HL-60 (cell line): ENCODE measurements around the gene CXCR5.

ENCODE experiments used
- DNase-seq, 2 experiments: peaks; one replicate each; pipeline ENCODE4 v3.0.0-alpha.2; 2010 to 2020; ENCODE audit warnings: low read depth in 1 of 2, low spot score in 1 of 2
- H3K27ac ChIP-seq: fragments of 250-450 bp; sonication (Bioruptor Pico); replicated peaks from 2 replicates; pipeline ENCODE4 v1.5.1; 2020; ENCODE audit warnings: mild to moderate bottlenecking, moderate library complexity
- H3K27me3 ChIP-seq: fragments of 250-450 bp; sonication (Bioruptor Pico); 2 replicates; pipeline ENCODE4 v1.5.1; 2021; ENCODE audit warnings: mild to moderate bottlenecking, moderate library complexity; ENCODE audit not compliant: insufficient read depth, poor library complexity, severe bottlenecking
- H3K4me3 ChIP-seq: replicated peaks from 2 replicates; pipeline ENCODE4 v1.5.1; 2011; ENCODE audit warnings: mild to moderate bottlenecking, control low read depth, low read length; ENCODE audit not compliant: insufficient read depth
- GABPA ChIP-seq: IDR thresholded peaks from 2 replicates; pipeline ENCODE4 v1.6.1; 2012; ENCODE audit warnings: low read depth
- POLR2AphosphoS5 ChIP-seq: IDR thresholded peaks from 2 replicates; pipeline ENCODE4 v1.6.1; 2012; ENCODE audit warnings: low read depth
- SPI1 ChIP-seq: IDR thresholded peaks from 2 replicates; pipeline ENCODE4 v1.6.1; 2012; ENCODE audit warnings: low read depth, mild to moderate bottlenecking, borderline replicate concordance
- TF ChIP-seq, protein P1 (sequence below): IDR thresholded peaks from 2 replicates; pipeline ENCODE4 v1.6.1; 2012; ENCODE audit warnings: low read depth; ENCODE audit not compliant: insufficient replicate concordance
- TF ChIP-seq, protein P2 (sequence below): IDR thresholded peaks from one replicate; pipeline ENCODE4 v1.5.1; 2011; ENCODE audit warnings: low read length, control low read depth, inconsistent platforms; ENCODE audit not compliant: insufficient read depth

The CXCR5 gene

DNA sequence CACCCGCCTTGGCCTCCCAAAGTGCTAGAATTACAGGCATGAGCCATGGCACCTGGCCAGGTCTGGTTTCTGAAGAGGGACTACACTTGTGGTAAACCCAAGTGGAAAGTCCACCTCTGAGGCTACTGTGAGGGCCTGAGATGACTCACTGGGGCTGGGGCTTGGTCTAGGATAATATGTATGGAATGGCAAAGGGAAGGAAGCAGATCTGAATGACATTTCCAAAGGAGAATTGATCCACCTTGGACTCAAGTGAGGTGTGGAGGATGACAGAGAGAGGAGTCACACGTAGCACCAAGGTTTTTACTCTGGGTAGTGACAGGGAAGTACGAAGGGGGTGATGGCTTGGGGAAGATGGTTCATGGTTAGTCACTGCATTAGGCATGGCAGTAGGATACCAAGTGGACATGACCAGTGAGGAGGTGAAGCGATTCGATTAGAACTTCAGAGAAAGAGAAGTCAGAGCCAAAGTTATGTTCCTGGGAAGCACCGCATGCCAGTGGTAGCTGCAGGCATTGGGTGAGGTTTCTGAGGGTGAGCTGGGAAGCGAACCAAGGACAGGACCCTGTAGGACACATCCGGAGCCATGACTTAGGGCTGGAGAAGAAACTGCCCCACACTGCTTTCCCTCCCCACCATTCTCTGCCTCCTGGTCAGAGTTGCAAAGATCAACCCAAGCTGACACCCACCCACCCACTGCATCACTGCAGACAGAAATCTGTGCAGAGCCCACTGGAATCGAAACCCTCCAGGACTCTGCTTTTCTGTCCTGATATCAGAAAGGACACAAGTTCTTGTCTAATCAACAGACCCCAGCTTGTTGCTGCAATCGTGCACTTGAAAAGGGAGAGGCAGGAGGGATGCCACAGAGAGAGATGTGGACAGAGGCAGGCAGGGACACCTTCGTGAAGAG lies 55.1 kb downstream of the CXCR5 start:
- DNase-seq = no peak
- Histone ChIP-seq H3K4me3 (no peak overlapping the region), H3K27me3 (no peaks in the 10 kb centered on the region), H3K27ac (no peak overlapping the region)
- TF ChIP-seq GABPA (no peak), SPI1 (no peak), POLR2AphosphoS5 (no peak)
- TF ChIP-seq, protein P1, sequence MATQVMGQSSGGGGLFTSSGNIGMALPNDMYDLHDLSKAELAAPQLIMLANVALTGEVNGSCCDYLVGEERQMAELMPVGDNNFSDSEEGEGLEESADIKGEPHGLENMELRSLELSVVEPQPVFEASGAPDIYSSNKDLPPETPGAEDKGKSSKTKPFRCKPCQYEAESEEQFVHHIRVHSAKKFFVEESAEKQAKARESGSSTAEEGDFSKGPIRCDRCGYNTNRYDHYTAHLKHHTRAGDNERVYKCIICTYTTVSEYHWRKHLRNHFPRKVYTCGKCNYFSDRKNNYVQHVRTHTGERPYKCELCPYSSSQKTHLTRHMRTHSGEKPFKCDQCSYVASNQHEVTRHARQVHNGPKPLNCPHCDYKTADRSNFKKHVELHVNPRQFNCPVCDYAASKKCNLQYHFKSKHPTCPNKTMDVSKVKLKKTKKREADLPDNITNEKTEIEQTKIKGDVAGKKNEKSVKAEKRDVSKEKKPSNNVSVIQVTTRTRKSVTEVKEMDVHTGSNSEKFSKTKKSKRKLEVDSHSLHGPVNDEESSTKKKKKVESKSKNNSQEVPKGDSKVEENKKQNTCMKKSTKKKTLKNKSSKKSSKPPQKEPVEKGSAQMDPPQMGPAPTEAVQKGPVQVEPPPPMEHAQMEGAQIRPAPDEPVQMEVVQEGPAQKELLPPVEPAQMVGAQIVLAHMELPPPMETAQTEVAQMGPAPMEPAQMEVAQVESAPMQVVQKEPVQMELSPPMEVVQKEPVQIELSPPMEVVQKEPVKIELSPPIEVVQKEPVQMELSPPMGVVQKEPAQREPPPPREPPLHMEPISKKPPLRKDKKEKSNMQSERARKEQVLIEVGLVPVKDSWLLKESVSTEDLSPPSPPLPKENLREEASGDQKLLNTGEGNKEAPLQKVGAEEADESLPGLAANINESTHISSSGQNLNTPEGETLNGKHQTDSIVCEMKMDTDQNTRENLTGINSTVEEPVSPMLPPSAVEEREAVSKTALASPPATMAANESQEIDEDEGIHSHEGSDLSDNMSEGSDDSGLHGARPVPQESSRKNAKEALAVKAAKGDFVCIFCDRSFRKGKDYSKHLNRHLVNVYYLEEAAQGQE = no peak
- TF ChIP-seq, protein P2, sequence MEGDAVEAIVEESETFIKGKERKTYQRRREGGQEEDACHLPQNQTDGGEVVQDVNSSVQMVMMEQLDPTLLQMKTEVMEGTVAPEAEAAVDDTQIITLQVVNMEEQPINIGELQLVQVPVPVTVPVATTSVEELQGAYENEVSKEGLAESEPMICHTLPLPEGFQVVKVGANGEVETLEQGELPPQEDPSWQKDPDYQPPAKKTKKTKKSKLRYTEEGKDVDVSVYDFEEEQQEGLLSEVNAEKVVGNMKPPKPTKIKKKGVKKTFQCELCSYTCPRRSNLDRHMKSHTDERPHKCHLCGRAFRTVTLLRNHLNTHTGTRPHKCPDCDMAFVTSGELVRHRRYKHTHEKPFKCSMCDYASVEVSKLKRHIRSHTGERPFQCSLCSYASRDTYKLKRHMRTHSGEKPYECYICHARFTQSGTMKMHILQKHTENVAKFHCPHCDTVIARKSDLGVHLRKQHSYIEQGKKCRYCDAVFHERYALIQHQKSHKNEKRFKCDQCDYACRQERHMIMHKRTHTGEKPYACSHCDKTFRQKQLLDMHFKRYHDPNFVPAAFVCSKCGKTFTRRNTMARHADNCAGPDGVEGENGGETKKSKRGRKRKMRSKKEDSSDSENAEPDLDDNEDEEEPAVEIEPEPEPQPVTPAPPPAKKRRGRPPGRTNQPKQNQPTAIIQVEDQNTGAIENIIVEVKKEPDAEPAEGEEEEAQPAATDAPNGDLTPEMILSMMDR = no peak

DNA sequence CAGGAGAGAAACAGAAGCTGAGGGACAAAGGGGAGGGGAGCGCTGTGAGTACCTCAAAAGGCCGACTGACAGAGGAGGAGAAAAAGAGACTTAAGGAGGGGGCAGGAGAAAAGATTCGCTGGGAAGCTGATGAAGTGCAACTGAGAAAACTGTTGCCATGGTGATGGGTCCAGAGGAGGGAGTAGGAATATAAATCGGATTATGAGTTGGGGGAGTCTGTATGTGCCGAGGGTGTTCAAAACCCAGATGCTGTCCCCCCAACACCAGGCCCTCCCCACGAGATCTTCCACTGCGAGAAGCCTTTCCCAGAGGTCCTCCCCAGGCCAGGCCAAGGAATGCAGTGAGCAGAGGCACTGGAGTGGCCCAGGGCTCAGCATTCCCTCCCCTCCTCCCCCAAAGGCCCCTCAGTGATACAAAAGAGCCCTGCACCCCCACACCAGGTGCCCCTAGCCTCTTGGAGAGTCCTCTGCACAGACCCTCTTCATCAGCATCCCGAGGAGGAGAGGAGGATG lies 55.8 kb downstream of the CXCR5 start:
- H3K4me3 ChIP-seq = no peak overlapping the region
- TF ChIP-seq GABPA (no peak), POLR2AphosphoS5 (no peak), SPI1 (no peak)
- TF ChIP-seq, protein P1 = no peak

DNA sequence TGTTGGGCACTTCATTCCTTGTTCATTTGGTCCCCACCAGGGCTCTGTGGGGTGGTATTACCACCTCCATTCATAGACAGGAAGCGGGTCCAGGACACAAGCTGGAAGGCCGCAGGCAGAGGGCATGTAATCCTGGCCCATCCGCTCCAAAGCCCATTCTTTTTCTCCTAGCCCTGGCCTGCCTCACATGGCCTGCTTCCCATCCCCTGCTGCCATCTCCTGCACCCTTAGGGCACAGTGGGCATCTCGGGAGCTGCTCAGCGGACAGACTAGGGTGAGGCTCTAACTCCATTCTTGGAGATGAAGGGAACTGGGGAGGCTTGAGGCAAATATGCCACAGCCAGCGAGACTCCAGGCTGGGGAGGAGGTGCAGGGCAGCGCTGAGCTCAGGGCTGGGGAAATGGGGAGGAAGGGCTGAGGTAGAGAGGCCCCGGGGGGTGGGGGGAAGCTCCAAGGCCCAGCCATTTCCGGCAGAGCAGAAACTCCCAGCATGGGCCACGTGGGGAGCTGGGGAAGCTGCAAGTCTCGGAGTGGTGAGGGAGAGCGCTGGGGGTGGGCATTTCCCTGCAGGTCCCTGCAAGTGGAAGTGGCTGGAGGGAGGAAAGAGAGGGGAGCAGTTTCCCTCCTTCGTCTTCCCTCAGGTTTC lies 56.4 kb downstream of the CXCR5 start:
- H3K27ac ChIP-seq = peak overlapping the region; percentile 46
- no peak overlapping the region for H3K4me3 ChIP-seq
- H3K27me3 ChIP-seq = no peaks in the 10 kb centered on the region
- TF ChIP-seq SPI1 (peak; percentile 61; the same call in 1 of the 2 replicates), GABPA (peak; percentile 40; the same call in 1 of the 2 replicates), POLR2AphosphoS5 (peak; percentile 48; the same call in 1 of the 2 replicates)
- TF ChIP-seq, protein P1 = no peak
- TF ChIP-seq, protein P2 = no peak
- DNase-seq = peak in 1 of 2 experiments; percentile 93

More for the DNA sequence above, 55.8 kb downstream of the CXCR5 start:
- no peak for DNase-seq
- Histone ChIP-seq H3K27me3 (no peaks in the 10 kb centered on the region), H3K27ac (no peak overlapping the region; the same call in 1 of the 2 replicates)
